HG03095 (cell line): ENCODE data around the gene LIF.
"Not testable (repeated sequence)": the region's sequence is repeated elsewhere in the genome, so short reads cannot be mapped to it uniquely, and the experiment has no call there.

Source experiments
- ATAC-seq: cut with Tn5 transposase; IDR thresholded peaks from one replicate; pipeline ENCODE4 v1.9.1; 2021; ENCODE audit warnings: moderate library complexity; ENCODE audit not compliant: unreplicated experiment

Gene LIF

DNA sequence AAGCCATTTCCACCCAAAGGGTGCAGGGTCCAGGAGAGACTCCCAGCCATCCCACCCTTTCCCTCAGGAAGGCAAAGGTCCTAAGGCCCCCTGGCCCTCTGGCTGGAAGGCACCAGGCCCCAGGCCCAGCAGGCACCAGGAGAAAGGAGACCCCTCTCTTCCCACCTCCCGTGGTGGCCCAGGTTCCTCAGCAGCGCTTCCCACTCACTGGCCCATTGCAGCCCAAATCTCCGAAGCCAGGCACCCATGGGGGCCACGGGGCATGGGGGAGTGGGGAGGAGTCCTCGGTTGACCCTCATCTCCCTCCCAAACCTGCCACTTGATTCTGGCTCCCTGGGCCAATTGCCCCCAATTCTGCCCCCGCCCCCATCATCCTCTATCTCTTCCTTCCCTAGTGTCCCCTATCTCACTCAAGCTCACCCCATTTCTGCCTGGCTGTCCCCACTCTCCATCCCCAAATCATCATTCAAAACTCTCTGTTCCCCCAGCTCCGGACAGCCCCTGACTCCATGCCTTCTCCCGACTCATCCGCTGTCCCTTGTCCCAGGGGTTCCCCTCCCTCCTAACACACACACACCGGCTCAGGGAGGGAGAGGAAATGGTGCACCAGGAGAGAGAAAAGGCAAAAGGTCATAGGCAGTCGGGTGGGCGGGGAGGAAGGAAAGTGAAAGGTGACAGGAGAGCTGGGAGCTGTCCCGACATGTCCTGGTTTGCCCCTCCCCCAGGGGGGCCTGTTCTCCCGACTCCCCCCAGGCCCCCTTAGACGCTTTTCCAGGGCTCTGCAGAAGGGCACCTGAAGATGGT lies 1.2 kb downstream of the LIF start:
- ATAC-seq = no peak

DNA sequence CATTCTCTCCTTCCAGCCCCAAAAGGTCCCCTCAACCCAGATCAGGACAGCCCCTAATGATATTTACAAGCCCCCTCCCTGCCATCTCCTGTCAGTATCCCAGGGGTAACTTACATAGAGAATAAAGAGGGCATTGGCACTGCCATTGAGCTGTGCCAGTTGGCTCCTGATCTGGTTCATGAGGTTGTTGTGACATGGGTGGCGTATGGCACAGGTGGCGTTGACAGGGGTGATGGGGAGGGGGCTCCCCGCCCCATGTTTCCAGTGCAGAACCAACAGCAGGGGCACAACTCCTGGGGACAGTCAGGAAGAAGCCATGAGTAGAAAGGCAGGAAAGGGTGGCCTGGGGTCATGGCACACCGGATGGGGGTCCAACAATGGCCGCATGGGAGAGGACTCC lies 1.9 kb downstream of the LIF start:
- ATAC-seq = no peak

DNA sequence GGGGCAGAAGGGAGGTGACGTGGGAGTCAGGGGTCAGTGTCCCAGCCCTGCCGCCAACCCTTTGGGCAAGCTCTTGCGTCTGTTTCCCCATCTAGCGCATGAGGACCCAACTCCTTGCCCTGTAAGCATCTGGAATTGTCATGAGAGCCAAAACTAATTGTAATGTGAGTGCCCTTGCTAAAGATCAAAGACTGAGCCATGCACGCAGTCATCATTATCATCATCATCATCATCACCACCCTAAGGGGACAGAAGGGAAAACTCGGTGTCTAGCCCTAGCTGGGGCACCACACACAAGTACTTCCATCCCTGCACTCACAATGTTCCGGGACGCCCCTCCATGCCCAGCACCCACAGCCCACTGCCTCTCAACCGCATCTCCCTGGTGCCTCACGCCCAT lies 2.5 kb downstream of the LIF start:
- ATAC-seq = no peak

DNA sequence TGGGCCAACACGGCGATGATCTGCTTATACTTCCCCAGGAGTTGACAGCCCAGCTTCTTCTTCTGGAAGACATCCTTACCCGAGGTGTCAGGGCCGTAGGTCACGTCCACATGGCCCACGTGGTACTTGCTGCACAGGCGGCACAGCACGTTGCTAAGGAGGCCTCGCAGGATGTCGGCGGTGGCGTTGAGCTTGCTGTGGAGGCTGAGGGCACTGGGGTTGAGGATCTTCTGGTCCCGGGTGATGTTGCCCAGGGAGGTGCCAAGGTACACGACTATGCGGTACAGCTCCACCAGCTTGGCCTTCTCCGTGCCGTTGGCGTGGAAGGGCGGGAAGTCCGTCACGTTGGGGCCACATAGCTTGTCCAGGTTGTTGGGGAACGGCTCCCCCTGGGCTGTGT lies 2.9 kb downstream of the LIF start:
- ATAC-seq = no peak

- ATAC-seq = no peak
Measured at GRCh38 chr22:30241576-30242371, 4.8 kb downstream of the LIF start.

DNA sequence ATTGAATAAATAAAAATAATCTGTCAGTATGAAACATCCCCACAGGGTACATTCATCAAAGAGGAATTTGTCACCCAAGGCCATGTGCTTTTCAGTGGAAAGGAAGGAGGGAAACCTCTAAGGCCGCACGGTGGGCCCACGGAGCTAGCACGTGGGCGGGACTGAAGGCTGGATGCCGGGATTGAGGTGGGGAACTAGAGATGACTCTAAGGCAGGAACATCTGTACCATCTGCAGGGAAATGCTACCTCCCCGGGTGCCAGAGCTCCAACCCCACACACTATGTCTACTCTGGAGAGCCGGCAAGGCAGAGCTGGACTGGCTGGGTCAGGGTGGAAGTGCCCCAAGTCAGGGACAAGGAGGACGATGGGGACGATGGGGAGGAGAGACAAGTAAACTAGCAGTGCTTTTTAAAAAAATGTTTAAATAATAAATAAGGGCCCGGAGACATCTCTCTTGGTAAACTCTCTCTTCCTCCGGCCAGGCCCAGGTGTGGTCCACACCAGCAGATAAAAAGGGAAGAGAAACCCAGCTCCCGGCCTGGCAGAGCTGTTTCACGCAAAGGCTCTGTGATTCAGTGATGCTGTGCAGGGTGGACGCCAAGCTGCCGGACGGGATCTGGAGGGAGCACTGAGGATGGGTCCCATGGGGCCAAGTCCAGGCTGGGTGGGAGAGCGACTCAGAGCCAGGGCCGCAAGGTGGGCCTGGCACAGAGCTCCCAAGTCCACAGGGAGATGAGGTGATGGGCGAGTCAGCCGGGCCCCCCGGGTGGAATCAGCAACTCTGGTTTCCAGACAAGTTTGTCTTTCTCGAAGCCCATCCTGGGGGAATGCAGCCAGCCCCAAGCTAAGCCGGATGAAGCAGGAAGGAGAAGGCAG lies 5.8 kb downstream of the LIF start:
- ATAC-seq = no peak

GRCh38 chr22:30239488-30240405 lies 6.8 kb downstream of the LIF start:
- no peak for ATAC-seq

GRCh38 chr22:30238661-30239487 lies 7.7 kb downstream of the LIF start:
- no peak for ATAC-seq

- ATAC-seq = no peak
Measured at GRCh38 chr22:30238136-30238535, 8.4 kb downstream of the LIF start.

DNA sequence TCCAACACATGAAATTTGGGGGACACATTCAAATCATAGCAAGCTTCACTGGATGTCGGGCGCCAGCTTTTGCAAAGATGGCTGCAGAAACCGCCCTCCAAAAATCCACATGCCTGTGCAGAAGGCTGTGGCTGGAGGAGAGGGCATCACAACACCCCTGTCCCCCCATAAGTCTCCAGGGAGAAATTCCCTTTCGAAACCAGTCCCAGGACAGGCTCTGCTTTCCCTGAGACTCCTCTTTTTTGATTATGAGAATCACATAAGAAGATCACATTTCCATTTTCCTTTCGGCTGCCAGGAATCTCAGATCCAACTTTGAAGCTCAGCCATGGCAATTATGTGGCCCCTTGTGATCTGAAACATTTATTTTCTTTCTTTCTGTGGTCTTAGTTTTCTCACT lies 9.7 kb downstream of the LIF start:
- ATAC-seq = no peak

- no peak for ATAC-seq
Measured at GRCh38 chr22:30235687-30236170, 10.8 kb downstream of the LIF start.

DNA sequence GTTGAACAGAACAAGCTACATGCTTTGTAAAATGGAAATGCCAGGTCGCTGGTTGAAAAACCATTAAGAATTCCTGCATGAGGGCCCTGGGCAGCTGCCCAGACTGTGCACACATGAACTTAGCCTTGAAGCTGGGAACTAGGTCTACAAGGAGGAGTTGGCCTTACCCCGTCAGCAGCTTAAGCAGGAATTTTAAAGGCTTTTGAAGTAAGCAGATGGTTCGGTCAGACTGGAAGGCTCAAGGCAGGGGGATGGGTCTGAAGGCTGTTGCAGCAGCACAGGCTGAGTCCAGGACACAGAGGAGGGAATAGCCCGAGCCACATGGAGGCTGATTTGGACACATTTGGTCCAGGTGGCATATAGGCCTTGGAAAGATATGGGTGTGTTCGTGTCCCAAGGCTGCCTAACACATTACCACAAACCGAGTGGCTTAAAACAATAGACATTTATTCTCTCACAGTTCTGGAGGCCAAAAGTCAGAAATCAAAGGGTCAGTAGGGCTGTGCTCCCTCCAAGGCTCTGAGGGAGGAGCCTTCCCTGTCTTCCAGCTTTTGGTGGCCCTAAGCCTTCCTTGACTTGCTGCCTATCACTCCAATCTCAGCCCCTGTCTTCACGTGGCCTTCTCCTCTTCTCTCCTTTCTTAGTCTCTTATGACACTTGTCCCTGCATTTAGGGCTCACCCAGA lies 11.6 kb downstream of the LIF start:
- ATAC-seq = no peak

- ATAC-seq = not testable (repeated sequence)
Measured at GRCh38 chr22:30234325-30234724, 12.2 kb downstream of the LIF start.

DNA sequence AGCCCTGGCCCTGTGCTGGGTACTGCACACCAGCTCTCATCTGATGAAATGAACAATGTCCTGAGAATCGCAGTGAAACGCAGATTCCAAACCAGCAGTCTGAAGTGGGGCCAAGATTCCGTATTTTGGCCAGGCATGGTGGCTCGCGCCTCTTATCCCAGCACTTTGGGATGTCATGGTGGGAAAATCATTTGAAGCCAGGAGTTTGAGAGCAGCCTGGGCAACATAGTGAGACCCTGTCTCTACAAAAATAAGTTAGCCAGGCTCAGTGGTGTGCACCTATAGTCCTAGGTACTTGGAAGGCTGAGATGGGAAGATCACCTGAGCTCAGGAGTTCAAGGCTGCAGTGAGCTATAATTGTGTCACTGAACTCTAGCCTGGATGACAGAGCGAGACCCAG lies 13.0 kb downstream of the LIF start:
- ATAC-seq = no peak

- ATAC-seq = no peak
Measured at GRCh38 chr22:30232716-30233218, 13.8 kb downstream of the LIF start.

- no peak for ATAC-seq
Measured at GRCh38 chr22:30230787-30231461, 15.6 kb downstream of the LIF start.

DNA sequence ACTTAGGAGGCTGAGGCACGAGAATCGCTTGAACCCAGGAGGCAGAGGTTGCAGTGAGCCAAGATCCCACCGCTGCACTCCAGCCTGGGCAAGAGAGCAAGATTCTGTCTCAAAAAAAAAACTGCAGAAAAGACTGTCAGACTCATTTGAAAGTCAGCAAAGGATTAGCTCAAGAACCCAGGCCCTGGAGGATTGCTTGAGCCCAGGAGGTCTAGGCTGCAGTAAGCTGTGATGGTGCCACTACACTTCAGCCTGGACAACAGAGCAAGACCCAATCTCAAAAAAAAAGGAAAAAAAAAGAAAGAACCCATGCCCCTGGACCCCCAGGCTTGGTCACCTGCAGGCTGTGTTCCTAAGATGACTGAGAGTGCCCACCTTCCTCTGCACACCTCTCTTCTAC lies 16.2 kb downstream of the LIF start:
- no peak for ATAC-seq
